ENCODE results near the gene AHI1.

GRCh38 chr6:135503703-135504475 lies 6.3 kb upstream of the AHI1 start:
- TF ChIP-seq POLR2A (IDR thresholded peaks at IDR 0.05; ENCODE audit: extremely low read depth, insufficient read length): no peak
- no peak for TF ChIP-seq CTCF (IDR thresholded peaks at IDR 0.05; ENCODE audit: low read depth, low read length)
